Psoas muscle (tissue), 8 donors: Measurements from ENCODE around the gene IRF2BP1. TPM values are rescaled to one million over a fixed set of nuclear protein-coding genes. Genes with fewer than 3 reads are reported as not detected.

Source experiments
- ATAC-seq, 4 donors: fragments of 200-7000 bp; cut with Tn5 transposase; one replicate each; pipeline ENCODE4 v1.9.1; 2020; ENCODE audit warnings: moderate library complexity in 3 of 4, mild to moderate bottlenecking in 2 of 4
- DNase-seq, 2 donors: peaks; one replicate each; pipeline ENCODE4 v3.0.0-alpha.2; 2020
- H3K27ac ChIP-seq: fragments of 200-600 bp; one replicate; pipeline ENCODE4 v1.8.0; 2022
- H3K27me3 ChIP-seq, 3 donors: fragments of 200-600 bp in 1 of 3; one replicate each; pipeline versions ENCODE4 v1.6.1 to v1.8.0; 2013 to 2022; ENCODE audit warnings: low read length in 2 of 3, mild to moderate bottlenecking in 2 of 3, moderate library complexity in 1 of 3; ENCODE audit not compliant: insufficient read depth in 3 of 3
- H3K36me3 ChIP-seq, 2 donors: fragments of 200-600 bp in 1 of 2; one replicate each; pipeline versions ENCODE4 v1.6.1 to v1.8.0; 2013 to 2022; ENCODE audit warnings: low read depth in 1 of 2, mild to moderate bottlenecking in 1 of 2, moderate library complexity in 1 of 2; ENCODE audit not compliant: insufficient read depth in 1 of 2
- H3K4me1 ChIP-seq: fragments of 200-600 bp; one replicate; pipeline ENCODE4 v1.8.0; 2022
- H3K4me3 ChIP-seq: fragments of 200-600 bp; one replicate; pipeline ENCODE4 v1.8.0; 2022; ENCODE audit warnings: mild to moderate bottlenecking
- H3K9me3 ChIP-seq: fragments of 200-600 bp; one replicate; pipeline ENCODE4 v1.8.0; 2022
- WGBS, 3 donors: extraction: QIAGEN DNeasy Blood & Tissue Kit; methylation state at CpG; one replicate each; pipeline versions ENCODE4 v1.1.6 to v1.1.7; 2013; 5-methylcytosine and 5-hydroxymethylcytosine counted together
- intact Hi-C, 2 donors: fragments of 100-400 bp; cut with DNase I; formaldehyde crosslinking; loops; one replicate each; pipeline versions ENCODE4 v1.11.0 to v1.14.2; 2022
- polyA plus RNA-seq, 3 donors: library from polyadenylated mRNA; stranded (reverse); fragments of 200-250 nt; gene quantifications; one replicate each; pipeline ENCODE4 v1.2.3, GENCODE V29; 2013
- total RNA-seq, 4 donors: library from RNA; stranded (reverse); fragmentation: NEBNext Ultra II Directional in 2 of 4; extraction: Animal tissue kit (Norgen Biotek cat#: 25700) in 2 of 4; gene quantifications; one replicate each; pipeline versions ENCODE4 v1.2.1 to v1.2.4, GENCODE V29; 2021 to 2023
- TF ChIP-seq, protein P1 (sequence below): fragments of 200-600 bp; IDR thresholded peaks from one replicate; pipeline ENCODE4 v1.8.0; 2022; ENCODE audit warnings: antibody characterized with exemption
- donor health status: healthy with polysubstance abuse.
- donor health status: DM: no; HTN: no; CAD: no; lungs with moderate emphysema.
- donor health status: Bipolar disorder and iron deficiency.
- donor health status: healthy.
- donor health status: DM: yes; HTN: yes; CAD: no.
- donor health status: DM: no; HTN: no; CAD: no.
- donor health status: DM: no; HTN: no; CAD: no.
- donor health status: DM: yes; HTN: yes; CAD: no.

IRF2BP1 gene
- total and polyA plus RNA-seq, 7 donors = 12.6 to 25.4 (median 17.6) TPM

DNA sequence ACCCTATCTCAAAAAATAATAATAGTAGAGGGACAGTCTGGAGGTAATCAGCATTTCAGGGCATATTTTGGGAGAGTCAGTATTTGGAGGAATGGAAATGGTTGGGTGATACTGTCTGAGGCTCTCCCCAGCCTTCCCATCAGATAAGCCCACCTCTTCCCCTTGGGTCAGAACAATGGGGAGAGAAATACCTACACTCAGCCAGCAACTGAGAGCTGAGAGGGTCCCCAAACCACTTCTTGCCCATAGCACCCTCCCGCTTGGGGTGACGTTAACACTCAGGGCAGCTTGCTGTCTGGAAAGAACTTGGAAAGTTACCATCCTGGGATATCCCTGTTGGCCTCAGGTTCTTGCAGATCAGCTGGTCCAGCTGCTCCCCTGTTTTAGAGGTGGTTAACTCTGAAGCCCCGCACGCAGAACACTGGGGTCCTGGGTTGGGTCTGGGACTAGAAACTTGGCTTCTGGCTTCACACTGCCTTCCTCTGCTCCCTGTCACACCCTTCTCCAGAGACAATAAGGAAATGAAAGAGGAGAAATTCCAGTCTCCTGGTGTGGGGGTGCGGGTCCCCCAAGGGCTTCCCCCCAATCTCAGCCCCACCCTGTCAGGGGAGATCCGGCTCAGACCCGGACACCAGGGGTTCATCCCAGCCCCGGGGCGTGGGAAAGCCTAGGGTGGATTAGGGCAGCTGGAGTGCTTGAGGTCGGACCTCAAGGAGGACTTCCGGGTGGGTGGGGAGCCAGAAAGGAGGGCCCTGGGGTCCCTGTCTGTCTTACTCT lies 19.4 kb downstream of the IRF2BP1 start:
- H3K27ac ChIP-seq = no peak overlapping the region
- ATAC-seq = no peak
- H3K4me1 ChIP-seq = peaks cover 5% of the 10 kb centered on the region
- intact Hi-C loops = loop anchor here in 1 of 2 donors (5.0 kb wide), 1 partner anchor 151 kb away; no protein-coding TSS in a partner anchor
- no peak overlapping the region for H3K4me3 ChIP-seq
- DNase-seq = no peak
- TF ChIP-seq, protein P1, sequence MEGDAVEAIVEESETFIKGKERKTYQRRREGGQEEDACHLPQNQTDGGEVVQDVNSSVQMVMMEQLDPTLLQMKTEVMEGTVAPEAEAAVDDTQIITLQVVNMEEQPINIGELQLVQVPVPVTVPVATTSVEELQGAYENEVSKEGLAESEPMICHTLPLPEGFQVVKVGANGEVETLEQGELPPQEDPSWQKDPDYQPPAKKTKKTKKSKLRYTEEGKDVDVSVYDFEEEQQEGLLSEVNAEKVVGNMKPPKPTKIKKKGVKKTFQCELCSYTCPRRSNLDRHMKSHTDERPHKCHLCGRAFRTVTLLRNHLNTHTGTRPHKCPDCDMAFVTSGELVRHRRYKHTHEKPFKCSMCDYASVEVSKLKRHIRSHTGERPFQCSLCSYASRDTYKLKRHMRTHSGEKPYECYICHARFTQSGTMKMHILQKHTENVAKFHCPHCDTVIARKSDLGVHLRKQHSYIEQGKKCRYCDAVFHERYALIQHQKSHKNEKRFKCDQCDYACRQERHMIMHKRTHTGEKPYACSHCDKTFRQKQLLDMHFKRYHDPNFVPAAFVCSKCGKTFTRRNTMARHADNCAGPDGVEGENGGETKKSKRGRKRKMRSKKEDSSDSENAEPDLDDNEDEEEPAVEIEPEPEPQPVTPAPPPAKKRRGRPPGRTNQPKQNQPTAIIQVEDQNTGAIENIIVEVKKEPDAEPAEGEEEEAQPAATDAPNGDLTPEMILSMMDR = no peak
- no peaks in the 10 kb centered on the region for H3K36me3 ChIP-seq
- WGBS, 3 donors = 56 to 65% (median 62%) methylated on average over 11 of the region's 11 CpGs
- H3K27me3 ChIP-seq = peaks cover 0 to 8% (median 0%) of the 10 kb centered on the region in 3 donors
- no peaks in the 10 kb centered on the region for H3K9me3 ChIP-seq

GRCh38 chr19:45865269-45865948 lies 20.5 kb downstream of the IRF2BP1 start:
- Histone ChIP-seq H3K27ac (no peak overlapping the region), H3K9me3 (no peaks in the 10 kb centered on the region), H3K36me3 (no peaks in the 10 kb centered on the region), H3K4me3 (no peak overlapping the region), H3K4me1 (peaks cover 5% of the 10 kb centered on the region), H3K27me3 (peaks cover 0 to 8% (median 0%) of the 10 kb centered on the region in 3 donors)
- no peak for DNase-seq
- 64 to 66% (median 66%) methylated on average over 9 of the region's 9 CpGs for WGBS, 3 donors
- intact Hi-C loops = loop anchor here in 1 of 2 donors (2.0 to 5.0 kb wide), 2 partner anchors 19 to 152 kb away; no protein-coding TSS in a partner anchor
- no peak for ATAC-seq
- TF ChIP-seq, protein P1 = no peak

DNA sequence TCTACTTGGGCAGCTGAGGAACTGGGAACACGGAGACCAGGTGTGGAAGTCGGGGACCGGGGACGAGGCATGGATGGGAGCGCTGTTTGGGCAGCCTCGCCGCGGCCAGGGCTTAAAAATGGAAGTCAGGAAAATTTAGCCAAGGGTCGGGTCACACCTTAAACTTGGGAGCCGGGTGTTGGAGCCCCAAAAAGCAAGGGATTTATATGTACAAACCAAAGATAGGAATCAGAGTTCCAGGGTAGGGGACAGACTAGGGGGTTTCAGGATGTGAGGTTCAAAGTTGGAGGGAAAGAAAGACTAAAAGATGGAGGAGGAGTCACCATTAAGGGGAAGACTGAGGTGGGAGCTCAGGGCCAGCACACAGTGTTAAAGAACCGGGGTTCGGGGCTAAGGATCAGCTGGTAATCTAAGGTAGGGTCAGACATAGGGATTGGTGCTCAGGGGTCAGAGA lies 21.3 kb downstream of the IRF2BP1 start:
- H3K27ac ChIP-seq = no peak overlapping the region
- WGBS, 3 donors = 12 to 16% (median 14%) methylated on average over 12 of the region's 12 CpGs
- TF ChIP-seq, protein P1 = no peak
- DNase-seq (no peak), ATAC-seq (no peak)
- H3K27me3 ChIP-seq = peaks cover 0 to 8% (median 0%) of the 10 kb centered on the region in 3 donors
- intact Hi-C loops = loop anchor here in 1 of 2 donors (2.0 to 5.0 kb wide), 2 partner anchors 20 to 153 kb away; no protein-coding TSS in a partner anchor
- H3K4me3 ChIP-seq = peak overlapping the region; percentile 92
- H3K9me3 ChIP-seq = no peaks in the 10 kb centered on the region
- H3K36me3 ChIP-seq = peaks cover 0 to 5% of the 10 kb centered on the region in 2 donors
- peaks cover 5% of the 10 kb centered on the region for H3K4me1 ChIP-seq

DNA sequence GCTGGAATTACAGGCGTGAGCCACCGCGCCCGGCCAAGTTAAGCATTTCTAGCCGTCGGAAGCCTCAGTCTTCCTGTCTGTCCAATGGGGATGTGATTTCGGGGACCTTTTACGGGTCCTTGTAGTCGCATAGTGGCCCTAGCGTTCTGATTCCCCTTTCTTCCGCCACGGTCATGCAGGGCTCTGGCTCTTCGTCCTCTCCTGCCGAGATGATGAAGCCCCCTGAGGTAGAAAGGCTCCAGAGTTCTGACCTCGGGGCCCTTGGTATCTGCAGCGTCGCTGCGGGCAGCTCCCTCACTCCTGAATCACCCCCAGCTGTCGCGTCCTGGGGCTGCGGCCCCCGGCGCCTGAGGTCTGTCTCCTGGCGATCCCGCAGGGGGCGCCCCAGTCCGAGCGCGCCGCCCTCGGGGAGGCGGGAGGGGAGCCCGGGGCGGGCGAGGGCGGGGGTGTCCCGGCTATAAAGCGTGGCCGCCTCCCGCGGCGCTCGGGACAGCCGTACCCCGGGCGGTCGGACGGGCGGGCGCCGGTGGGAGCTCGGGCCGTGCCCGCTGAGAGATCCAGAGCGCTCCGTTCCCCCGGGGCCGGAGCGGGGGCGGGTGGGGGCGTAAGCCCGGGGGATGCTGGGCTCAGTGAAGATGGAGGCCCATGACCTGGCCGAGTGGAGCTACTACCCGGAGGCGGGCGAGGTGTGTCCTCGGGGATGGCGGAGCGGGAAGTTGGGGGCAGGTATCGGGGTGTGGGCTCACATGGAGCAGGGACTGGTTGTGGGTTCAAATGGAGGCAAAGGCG lies 21.9 kb downstream of the IRF2BP1 start, which contains the start of gene FOXA3:
FOXA3 (plus strand) TSS at position 487 of the 789 bp plus-strand sequence; CDS start at position 618, 131 bp downstream.
- peaks cover 0 to 12% of the 10 kb centered on the region in 2 donors for H3K36me3 ChIP-seq
- ATAC-seq (peak; percentile 46 to 70 (median 68)), DNase-seq (peak; percentile 62 to 70)
- no peak within 1 kb of the TSS for H3K27ac ChIP-seq
- H3K4me1 ChIP-seq = peaks cover 5% of the 10 kb centered on the region
- no peaks in the 10 kb centered on the region for H3K9me3 ChIP-seq
- TF ChIP-seq, protein P1 = peak; percentile 51
- WGBS, 3 donors = 2% methylated on average over 65 to 71 of the region's 71 CpGs
- peak within 1 kb of the TSS; percentile 92 for H3K4me3 ChIP-seq
- intact Hi-C loops = loop anchor here in 1 of 2 donors (2.0 kb wide), 1 partner anchor 21 kb away; no protein-coding TSS in a partner anchor
- H3K27me3 ChIP-seq = peaks cover 0 to 8% (median 0%) of the 10 kb centered on the region in 3 donors
